NCI-H446 treated with DMSO at 0.1 percent for 48 hours (cell line): ENCODE data around the gene PDE6G.
"Not testable (repeated sequence)": the region's sequence is repeated elsewhere in the genome, so short reads cannot be mapped to it uniquely, and the experiment has no call there.

Source experiments
- DNase-seq: peaks from one replicate; lab custom pipeline; 2025; lab: John Stamatoyannopoulos, UW

PDE6G gene

DNA sequence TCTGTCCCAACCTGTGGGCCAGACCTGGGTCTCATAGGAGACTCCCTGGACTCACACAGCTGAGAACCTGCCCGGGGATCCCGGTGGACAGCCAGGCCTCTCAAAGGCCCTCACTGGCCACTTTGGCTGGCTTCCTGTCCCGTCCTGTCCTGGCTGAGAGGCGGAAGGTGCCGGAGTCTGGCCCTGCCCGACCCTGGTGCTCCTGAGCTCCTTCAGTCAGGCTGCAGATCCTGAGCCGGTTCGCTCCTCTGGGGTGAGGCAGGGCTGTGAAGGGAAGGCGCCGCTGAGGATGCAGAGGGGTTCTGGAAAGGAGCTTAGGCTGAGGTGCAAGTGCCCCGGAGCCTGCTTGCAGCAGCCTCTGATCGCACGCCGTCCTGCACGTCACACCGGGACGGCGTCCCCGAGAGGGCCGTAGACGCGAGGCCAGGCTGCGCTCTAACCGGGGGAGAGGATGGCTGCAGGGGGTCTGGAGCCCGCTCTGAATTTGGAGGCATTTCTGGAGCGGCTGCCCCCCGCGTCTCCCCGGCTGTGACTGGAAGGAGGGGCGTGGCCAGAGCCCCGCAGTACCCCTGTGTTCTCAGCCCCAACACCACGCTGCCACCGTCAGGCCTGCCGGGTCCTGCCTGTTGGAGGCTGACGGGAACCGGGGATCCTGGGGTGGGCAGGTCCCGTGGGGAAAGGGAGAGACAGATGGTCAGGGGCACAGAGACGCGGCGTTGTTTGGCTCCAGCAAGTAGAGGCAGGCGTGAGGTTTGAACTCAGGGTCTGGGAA, 31.6 kb upstream of the PDE6G start:
- no peak for DNase-seq

GRCh38 chr17:81686614-81687013, 30.3 kb upstream of the PDE6G start:
- no peak for DNase-seq

- no peak for DNase-seq
Observed at GRCh38 chr17:81685108-81685507, 28.8 kb upstream of the PDE6G start.

GRCh38 chr17:81684442-81684911, 28.1 kb upstream of the PDE6G start:
- no peak for DNase-seq

GRCh38 chr17:81683584-81684441, 27.5 kb upstream of the PDE6G start, which contains the start of the genes ARL16 and HGS:
ARL16 (minus strand) TSS chr17:81683797; CDS start chr17:81683753, 44 bp downstream.
HGS (plus strand) TSS chr17:81684011; CDS start chr17:81684067, 56 bp downstream.
- peak; percentile 98 for DNase-seq

DNA sequence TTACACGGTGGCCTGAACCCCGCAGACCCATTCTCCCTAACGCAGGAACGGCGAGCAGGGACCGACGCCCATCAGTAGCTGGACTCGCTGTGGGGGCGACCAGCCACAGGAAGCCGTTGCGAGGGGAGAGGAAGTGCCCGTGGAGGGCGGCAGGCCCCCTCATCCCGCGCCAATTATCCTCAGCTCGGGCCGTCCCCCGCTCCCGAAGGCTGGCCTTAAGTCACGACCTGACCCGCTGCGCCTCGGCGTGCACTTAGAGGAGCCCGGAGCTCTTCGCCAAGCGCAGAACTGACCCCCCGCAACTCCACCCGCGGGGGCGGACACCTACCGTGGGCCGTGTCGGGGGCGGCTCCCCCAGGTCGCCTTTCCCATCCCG, 26.9 kb upstream of the PDE6G start:
- DNase-seq: no peak

- DNase-seq: no peak
Observed at GRCh38 chr17:81682565-81683207, 26.3 kb upstream of the PDE6G start.

GRCh38 chr17:81681672-81682071, 25.3 kb upstream of the PDE6G start:
- peak; percentile 57 for DNase-seq

GRCh38 chr17:81680150-81680549, 23.8 kb upstream of the PDE6G start:
- DNase-seq: no peak

DNA sequence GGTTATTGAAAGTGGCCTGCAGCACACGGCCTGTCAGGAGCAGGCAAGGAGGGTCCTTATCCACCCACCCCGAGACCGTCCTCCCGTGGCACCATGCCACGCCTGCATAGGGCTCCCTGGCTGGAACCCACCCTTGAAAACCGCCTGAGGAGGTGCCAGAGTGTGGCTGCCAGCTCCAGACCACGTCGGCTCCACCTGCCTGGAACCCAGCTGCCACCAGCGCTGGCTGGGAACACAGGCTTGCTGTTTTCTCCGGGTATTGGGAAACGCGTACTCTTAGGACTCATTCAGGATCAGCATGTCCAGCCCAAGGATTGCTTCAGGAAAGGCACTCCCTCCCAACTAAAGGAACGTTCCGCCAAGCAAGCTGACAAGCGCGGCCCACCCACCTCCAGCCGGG, 20.6 kb upstream of the PDE6G start:
- no peak for DNase-seq

DNA sequence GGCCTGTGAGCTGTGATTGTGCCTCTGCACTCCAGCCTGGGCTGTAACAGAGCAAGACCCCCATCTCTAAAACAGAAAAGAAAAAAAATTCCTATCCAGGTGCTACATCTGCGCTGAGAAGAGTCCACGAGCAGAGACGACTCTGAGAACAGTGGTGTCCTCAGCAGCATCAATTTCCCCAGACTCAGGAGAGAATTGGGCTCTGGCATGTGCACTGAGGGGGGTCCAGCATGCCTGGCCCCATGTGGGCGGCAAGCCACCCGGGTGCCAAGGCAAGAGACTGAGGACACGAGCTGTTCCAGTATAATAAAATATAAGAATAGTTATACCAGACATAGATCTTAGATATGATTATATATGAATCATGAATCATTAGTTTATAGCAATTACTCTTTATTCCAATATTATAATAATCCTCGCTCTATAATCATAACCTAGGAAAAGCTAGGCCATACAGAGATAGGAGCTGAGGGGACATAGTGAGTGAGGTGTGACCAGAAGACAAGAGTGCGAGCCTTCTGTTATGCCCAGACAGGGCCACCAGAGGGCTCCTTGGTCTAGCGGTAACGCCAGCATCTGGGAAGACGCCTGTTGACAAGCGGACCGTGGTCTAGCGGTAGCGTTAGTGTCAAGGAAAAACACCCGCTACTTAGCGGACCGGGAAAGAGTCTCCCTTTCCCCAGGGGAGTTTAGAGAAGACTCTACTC, 19.3 kb upstream of the PDE6G start:
- DNase-seq: not testable (repeated sequence)

DNA sequence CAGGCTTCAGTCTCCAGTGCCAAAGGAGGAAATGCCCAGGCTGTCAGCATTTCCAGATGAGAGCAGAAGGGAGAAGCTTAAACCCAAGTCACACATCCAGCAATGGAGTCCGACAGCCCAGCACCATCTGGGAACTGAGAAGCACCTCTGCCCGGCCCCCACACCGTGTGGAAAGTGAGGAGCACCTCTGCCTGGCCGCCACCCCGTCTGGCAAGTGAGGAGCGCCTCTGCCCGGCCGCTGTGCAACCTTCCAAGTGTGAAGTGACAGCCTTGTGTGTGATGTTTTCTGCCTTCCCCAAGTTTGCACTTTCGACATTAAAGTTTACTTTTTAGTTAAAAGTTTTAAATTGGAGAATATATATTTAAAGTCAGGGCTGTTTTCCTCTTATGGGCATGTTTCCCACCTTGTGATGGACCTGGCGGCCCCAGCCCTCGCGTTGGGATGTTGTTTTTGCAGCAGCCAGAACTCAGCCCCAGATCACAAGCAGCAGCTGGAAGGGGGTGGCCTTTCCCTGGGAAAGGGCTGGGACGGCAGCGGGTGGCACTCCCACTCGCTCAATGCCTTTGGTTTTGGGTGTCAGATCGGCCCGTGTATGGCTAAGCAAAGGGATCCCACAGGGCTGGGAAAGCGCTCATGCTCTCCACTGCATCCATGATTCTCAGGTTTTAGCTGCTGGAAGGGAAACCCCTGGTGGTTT, 17.4 kb upstream of the PDE6G start:
- DNase-seq: no peak

- no peak for DNase-seq
Observed at GRCh38 chr17:81672954-81673353, 16.6 kb upstream of the PDE6G start.

- no peak for DNase-seq
Observed at GRCh38 chr17:81672504-81672903, 16.2 kb upstream of the PDE6G start.

DNA sequence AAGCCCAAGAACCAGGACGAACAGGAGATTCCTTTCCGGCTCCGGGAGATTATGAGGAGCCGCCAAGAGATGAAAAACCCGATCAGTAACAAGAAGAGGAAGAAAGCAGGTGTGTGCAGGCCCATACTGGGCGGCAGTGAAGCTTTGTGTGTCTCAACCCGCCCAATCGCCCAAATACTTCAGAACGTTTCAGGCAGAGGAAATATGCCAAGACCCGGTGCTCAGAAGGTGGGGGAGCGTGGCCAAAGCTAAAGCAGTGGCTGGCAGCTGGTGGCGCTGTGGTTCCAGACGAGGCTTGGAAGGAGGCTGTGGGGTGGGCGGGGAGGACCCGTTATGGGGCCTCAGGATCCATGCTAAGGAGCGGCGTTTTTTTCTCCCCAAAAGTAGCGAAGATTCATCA, 11.4 kb upstream of the PDE6G start:
- no peak for DNase-seq

- DNase-seq: peak; percentile 87
Observed at GRCh38 chr17:81666342-81667191, 10.2 kb upstream of the PDE6G start, which contains the start of the genes CCDC137 and OXLD1. CCDC137 (plus strand) TSS chr17:81666737; CDS start chr17:81666767, 30 bp downstream. OXLD1 (minus strand) TSS chr17:81666605; CDS start chr17:81666577, 28 bp downstream.

DNA sequence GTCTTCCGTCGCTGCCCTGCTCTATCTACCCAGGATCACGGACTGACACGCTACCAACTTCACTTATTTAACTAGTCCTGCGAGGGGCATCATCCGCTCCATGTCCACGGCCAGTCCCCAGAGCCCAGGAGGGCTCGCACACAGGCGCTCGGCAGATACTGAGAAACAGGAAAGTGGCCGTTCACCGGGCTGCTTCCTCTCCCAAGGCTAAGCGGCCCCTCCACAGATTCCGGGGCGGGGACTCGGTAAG, 9.7 kb upstream of the PDE6G start:
- no peak for DNase-seq

- peak; percentile 15 for DNase-seq
Observed at GRCh38 chr17:81665205-81666091, 9.1 kb upstream of the PDE6G start.

DNA sequence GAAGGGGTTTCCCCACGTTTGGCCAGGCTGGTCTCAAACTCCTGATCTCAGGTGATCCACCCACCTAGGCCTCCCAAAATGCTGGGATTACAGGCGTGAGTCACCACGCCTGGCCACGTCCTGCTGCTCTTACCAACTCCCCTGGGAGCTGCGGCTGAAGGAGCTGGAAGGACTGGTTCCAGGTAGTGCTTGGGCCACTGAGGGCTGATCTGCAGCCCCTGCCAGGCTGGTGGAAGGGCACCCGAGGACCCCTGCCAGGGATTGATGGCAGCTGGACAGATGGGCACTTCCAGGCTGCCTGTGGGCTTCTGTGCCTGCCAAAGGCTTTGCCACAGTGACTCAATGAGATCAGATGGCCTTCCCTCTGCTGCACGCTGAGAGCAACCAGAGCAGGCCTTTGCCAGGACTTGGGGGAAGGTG, 7.7 kb upstream of the PDE6G start:
- DNase-seq: no peak
